ENCODE data around the gene ROGDI.

DNA sequence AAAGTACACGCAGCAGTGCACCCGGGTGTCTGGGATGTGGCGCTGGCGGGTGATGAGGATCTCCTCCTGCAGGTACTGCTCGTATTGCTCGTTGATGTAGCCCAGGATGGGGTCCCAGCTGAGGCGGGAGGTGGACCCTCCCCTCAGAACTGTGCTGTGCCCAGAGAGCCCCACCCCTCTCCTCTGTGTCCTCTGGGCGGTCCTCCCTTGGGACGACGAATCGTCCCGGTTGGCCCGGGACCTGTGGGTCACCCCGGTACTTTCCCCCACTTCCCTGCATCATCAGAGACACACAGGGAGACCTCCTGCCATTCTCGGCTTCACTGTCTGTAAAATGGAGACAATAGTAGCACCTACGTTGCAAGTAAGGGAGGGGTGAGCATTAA lies 18.5 kb downstream of the ROGDI start:
- TF ChIP-seq EZH2phosphoT487 (IDR thresholded peaks at IDR 0.05; ENCODE audit: insufficient read depth, low read depth) (no peak), EZH2 (IDR thresholded peaks at IDR 0.05; ENCODE audit: insufficient read depth, poor library complexity, severe bottlenecking) (no peak)
